Sigmoid colon (tissue), 4 donors: ENCODE measurements around the gene GPATCH1.

Experiments
- EP300 ChIP-seq, 4 donors: sonication (generic); formaldehyde crosslinking; IDR thresholded peaks; one replicate each; pipeline ENCODE4 v1.6.1; 2017; ENCODE audit warnings: antibody characterized with exemption in 4 of 4
- POLR2A ChIP-seq, 2 donors: fragments of 450-650 bp; IDR thresholded peaks; one replicate each; pipeline ENCODE4 v1.6.1; 2016; ENCODE audit warnings: antibody characterized with exemption in 2 of 2, mild to moderate bottlenecking in 2 of 2, moderate library complexity in 2 of 2
- POLR2AphosphoS5 ChIP-seq, 4 donors: sonication (generic); formaldehyde crosslinking; IDR thresholded peaks; one replicate each; pipeline ENCODE4 v1.6.1; 2017; ENCODE audit warnings: antibody characterized with exemption in 4 of 4
- TF ChIP-seq, protein P1 (sequence below), 4 experiments: fragments of 450-650 bp in 3 of 4; fragments of 200-600 bp in 1 of 4; IDR thresholded peaks; one replicate each; pipeline ENCODE4 v1.5.1; 2016 to 2019; ENCODE audit warnings: antibody characterized with exemption in 4 of 4, mild to moderate bottlenecking in 3 of 4, moderate library complexity in 2 of 4

DNA sequence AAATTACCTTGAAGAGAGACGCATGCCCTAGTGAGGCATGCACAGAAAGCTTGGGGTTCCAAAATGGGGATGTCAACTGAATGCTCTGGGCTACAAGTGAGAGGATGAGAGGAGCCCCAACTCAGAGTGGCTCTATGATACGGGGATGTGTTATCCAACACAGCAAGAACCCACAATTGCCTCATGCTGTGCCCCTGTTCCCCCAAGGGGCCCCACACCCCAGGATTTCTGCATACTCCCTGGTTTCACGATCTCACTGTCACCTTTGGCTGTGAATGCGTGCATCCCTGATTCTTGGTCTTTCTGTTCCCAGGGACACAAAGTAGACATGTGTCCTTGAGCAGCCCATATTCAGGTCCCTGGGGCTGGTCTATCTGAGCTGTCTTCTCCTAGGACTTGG lies 80.2 kb downstream of the GPATCH1 start:
- no peak for TF ChIP-seq EP300 (IDR thresholded peaks at IDR 0.05)
- no peak for TF ChIP-seq POLR2A (IDR thresholded peaks at IDR 0.05)
- TF ChIP-seq, protein P1, sequence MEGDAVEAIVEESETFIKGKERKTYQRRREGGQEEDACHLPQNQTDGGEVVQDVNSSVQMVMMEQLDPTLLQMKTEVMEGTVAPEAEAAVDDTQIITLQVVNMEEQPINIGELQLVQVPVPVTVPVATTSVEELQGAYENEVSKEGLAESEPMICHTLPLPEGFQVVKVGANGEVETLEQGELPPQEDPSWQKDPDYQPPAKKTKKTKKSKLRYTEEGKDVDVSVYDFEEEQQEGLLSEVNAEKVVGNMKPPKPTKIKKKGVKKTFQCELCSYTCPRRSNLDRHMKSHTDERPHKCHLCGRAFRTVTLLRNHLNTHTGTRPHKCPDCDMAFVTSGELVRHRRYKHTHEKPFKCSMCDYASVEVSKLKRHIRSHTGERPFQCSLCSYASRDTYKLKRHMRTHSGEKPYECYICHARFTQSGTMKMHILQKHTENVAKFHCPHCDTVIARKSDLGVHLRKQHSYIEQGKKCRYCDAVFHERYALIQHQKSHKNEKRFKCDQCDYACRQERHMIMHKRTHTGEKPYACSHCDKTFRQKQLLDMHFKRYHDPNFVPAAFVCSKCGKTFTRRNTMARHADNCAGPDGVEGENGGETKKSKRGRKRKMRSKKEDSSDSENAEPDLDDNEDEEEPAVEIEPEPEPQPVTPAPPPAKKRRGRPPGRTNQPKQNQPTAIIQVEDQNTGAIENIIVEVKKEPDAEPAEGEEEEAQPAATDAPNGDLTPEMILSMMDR (IDR thresholded peaks at IDR 0.05), result no peak
- no peak for TF ChIP-seq POLR2AphosphoS5 (IDR thresholded peaks at IDR 0.05)
